Measurements from ENCODE around the gene HOXD10.

GRCh38 chr2:176124947-176125771 is 8.6 kb downstream of the HOXD10 start:
- TF ChIP-seq, protein P1, sequence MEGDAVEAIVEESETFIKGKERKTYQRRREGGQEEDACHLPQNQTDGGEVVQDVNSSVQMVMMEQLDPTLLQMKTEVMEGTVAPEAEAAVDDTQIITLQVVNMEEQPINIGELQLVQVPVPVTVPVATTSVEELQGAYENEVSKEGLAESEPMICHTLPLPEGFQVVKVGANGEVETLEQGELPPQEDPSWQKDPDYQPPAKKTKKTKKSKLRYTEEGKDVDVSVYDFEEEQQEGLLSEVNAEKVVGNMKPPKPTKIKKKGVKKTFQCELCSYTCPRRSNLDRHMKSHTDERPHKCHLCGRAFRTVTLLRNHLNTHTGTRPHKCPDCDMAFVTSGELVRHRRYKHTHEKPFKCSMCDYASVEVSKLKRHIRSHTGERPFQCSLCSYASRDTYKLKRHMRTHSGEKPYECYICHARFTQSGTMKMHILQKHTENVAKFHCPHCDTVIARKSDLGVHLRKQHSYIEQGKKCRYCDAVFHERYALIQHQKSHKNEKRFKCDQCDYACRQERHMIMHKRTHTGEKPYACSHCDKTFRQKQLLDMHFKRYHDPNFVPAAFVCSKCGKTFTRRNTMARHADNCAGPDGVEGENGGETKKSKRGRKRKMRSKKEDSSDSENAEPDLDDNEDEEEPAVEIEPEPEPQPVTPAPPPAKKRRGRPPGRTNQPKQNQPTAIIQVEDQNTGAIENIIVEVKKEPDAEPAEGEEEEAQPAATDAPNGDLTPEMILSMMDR (IDR thresholded peaks at IDR 0.05; ENCODE audit: low read length), result no peak
- TF ChIP-seq EZH2 (optimal IDR thresholded peaks at IDR 0.05; ENCODE audit: low read depth, low read length) (no peak), EZH2phosphoT487 (IDR thresholded peaks at IDR 0.05; ENCODE audit: low read length) (no peak)
